GM23248 (cell line): ENCODE results near the gene RADX.

Source experiments
- EZH2 ChIP-seq: fragments of 200-600 bp; sonication (generic); IDR thresholded peaks from 2 replicates; pipeline ENCODE4 v1.6.1; 2018; ENCODE audit warnings: antibody characterized with exemption, mild to moderate bottlenecking; ENCODE audit not compliant: insufficient read depth, poor library complexity, severe bottlenecking
- EZH2phosphoT487 ChIP-seq: fragments of 200-600 bp; sonication (generic); IDR thresholded peaks from 2 replicates; pipeline ENCODE4 v1.6.1; 2018; ENCODE audit warnings: antibody characterized with exemption, moderate library complexity, mild to moderate bottlenecking, low read depth; ENCODE audit not compliant: insufficient read depth

- TF ChIP-seq EZH2 (no peak), EZH2phosphoT487 (no peak)
Measured at GRCh38 chrX:106707771-106708454, 96.1 kb downstream of the RADX start.
